HG03196 (cell line): ENCODE measurements around the gene IL20.
"Not testable (repeated sequence)": the region's sequence is repeated elsewhere in the genome, so short reads cannot be mapped to it uniquely, and the experiment has no call there.

Experiments used
- ATAC-seq: cut with Tn5 transposase; IDR thresholded peaks from one replicate; pipeline ENCODE4 v1.9.1; 2021; ENCODE audit not compliant: unreplicated experiment

IL20 gene

GRCh38 chr1:206842854-206843253 lies 22.6 kb upstream of the IL20 start:
- no peak for ATAC-seq

GRCh38 chr1:206843626-206844025 lies 21.8 kb upstream of the IL20 start:
- ATAC-seq: no peak

GRCh38 chr1:206846487-206846886 lies 18.9 kb upstream of the IL20 start:
- ATAC-seq: no peak

DNA sequence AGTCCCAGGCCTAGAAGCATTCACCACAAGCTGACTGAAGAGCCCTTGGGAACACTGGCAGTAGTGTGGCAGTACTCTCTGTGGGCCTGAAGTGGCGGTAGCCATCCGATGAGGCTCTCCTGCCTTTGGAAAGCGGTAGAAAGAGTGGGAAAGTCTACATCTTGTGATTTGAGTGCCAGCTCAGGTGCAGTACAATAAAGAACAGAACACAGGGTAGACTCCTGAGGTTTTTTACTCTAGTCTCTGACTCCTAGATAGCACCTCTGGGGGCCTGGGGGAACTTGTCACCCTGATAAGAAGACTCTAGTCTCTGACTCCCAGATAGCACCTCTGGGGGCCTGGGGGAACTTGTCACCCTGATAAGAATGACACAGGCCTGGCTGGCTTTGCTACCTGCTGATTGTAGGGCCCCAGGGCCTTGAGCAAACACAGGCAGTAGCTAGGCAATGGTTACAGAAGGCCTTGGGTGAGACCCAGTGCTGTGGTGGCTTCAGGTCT lies 18.0 kb upstream of the IL20 start:
- ATAC-seq: no peak

DNA sequence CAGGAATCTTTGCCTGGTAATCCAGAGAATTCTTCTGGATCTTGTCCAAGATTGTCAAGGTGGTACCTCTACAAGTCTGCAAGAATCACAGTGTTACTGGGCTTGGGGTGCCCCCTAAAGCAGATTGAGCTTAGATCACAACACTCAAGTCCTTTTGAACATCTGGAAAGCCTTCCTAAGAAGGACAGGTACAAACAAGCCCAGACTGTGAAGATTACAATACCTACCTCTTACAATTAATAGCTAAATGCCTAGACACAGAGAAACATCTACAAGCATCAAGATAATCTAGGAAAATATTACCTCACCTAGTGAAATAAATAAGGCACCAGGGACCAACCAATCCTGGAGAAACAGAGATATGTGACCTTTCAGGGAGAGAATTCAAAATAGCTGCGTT lies 17.5 kb upstream of the IL20 start:
- ATAC-seq: no peak

DNA sequence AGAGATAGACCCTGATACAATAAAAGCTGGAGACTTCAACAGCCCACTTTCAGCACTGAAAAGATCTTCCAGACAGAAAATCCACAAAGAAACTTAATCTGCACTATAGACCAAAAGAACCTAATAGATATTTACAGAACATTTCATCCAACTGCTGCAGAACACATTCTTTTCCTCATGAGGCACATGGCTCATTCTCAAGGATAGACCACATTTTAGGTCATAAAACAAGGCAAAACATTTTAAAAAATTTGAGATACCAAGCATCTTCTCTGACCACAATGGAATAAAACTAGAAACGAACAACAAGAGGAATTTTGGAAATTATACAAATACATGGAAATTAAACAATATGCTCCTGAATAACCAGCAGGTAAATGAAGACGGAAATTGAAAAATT lies 15.0 kb upstream of the IL20 start:
- ATAC-seq: no peak

DNA sequence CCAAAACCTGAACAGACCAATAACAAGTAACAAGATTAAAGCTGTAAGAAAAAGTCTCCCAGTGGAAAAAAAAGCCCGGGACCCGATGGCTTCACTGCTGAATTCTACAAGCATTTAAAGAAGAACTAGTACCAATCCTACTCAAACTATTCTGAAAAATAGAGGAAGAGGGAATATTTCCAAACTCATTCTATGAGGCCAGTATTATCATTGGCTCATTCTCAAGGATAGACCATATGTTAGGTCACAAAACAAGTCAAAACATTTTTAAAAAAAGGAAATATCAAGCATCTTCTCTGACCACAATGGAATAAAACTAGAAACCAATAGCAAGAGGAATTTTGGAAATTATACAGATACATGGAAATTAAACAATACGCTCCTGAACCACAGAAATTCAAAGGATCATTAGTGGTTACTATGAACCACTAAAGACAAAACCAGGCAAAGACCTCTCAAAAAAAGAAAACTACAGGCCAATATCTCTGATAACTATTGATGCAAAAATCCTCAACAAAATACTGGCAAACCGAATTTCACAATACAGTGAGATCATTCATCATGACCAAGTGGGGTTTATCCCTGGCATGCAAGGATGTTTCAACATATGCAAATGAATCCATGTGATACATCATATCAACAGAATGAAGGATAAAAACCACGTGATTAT lies 13.9 kb upstream of the IL20 start:
- no peak for ATAC-seq

DNA sequence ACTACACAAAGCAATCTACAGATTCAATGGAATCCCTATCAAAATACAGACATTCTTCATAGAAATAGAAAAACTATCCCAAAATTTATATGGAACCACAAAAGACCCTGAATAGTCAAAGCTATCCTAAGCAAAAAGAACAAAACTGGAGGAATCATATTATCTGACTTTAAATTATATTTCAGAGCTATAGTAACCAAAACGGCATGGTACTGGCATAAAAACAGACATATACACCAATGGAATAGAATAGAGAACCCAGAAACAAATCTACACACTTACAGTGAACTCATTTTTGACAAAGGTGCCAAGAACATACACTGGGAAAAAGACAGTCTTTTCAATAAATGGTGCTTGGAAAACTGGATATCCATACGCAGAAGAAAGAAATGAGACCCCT lies 12.8 kb upstream of the IL20 start:
- ATAC-seq: not testable (repeated sequence)

- ATAC-seq: not testable (repeated sequence)
Measured at GRCh38 chr1:206853696-206854095, 11.7 kb upstream of the IL20 start.

GRCh38 chr1:206854401-206855129 lies 10.9 kb upstream of the IL20 start:
- ATAC-seq: no peak

GRCh38 chr1:206855859-206856258 lies 9.6 kb upstream of the IL20 start:
- no peak for ATAC-seq

GRCh38 chr1:206856674-206857464 lies 8.6 kb upstream of the IL20 start:
- ATAC-seq: no peak

- no peak for ATAC-seq
Measured at GRCh38 chr1:206859082-206859521, 6.3 kb upstream of the IL20 start.

DNA sequence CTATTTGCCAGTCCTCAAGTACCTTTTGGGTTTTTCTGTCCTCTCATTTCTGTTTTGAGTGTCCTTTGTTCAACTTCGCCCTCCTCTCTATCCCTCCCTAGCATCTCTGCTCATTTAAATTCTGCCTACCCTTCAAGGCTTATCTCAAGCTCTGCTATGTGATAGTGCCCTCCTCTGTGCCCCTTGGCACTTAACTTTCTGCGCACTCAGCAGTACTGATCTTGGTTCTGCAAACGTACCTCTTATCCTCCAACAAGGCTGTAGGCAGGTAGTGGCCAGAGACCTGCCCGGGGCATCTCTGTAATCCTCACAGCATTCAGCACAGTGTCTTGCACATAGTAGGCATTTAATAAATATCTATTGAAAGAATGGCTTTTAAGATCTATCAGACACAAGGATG lies 5.3 kb upstream of the IL20 start:
- ATAC-seq: no peak

DNA sequence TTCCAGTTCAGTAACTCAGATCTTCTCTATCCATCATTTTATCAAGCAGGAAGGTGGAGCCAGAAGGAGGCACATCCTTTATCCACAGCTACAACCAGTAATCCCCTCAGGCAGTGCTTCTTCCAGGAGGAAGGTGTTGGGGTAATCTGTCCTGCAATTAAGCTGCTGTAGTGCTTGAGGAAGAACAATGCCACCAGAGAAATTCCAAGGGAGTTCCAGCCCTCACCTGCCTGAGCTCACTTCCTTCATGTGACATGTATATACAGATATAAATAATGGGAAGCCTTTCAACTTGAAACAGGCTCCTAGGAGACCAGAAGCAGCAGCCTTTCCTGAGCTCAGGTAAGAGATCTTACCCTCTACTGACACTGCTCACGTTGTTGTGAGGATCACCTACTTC lies 2.2 kb upstream of the IL20 start:
- ATAC-seq: no peak

DNA sequence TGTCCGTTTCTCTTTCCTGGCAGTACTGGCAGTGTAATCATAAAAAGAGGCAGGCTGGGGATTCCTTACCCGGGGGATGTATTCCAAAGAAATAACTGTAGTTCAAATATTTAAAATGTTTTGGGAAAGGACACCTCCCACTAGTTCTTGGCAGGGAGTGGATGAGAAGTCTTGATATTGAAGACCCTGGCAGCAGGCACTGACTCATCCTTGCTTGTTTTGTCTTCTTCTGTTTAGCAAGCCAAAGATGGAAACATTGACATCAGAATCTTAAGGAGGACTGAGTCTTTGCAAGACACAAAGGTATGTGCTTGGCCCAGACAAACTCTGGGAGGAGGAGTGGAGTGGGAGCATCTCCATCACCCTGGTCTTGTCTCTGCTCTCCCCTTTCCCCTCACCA lies 639 bp downstream of the IL20 start:
- no peak for ATAC-seq

DNA sequence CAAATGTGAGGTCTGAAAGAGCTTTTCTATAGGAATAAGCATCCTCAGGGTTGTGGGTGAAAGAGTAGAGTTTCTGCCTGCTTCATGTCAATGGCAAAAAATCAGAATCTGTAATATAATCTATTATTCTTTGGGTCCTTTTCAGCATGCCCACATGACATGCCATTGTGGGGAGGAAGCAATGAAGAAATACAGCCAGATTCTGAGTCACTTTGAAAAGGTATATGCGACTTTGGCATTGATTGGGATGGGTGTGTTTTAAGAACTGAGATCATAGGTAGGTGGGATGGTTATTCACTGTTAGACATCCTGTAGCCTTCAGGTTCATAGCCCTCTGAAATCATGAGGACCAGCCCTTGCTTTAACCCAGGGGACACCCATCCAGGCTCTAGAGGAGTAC lies 1.8 kb downstream of the IL20 start:
- ATAC-seq: no peak

- ATAC-seq: no peak
Measured at GRCh38 chr1:206867716-206868115, 2.3 kb downstream of the IL20 start.

DNA sequence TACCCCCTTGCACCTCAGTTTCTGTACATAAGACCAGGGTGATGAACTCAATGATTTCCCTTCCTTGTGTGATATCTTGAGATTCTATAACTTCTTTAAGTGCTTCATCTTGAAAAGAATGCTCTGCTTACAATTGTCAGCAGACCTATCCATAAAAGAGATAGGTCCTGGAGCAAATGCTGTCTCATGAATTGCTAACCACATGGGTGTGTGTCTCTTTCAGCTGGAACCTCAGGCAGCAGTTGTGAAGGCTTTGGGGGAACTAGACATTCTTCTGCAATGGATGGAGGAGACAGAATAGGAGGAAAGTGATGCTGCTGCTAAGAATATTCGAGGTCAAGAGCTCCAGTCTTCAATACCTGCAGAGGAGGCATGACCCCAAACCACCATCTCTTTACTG lies 2.8 kb downstream of the IL20 start:
- ATAC-seq: no peak

- no peak for ATAC-seq
Measured at GRCh38 chr1:206872139-206872538, 6.7 kb downstream of the IL20 start.

DNA sequence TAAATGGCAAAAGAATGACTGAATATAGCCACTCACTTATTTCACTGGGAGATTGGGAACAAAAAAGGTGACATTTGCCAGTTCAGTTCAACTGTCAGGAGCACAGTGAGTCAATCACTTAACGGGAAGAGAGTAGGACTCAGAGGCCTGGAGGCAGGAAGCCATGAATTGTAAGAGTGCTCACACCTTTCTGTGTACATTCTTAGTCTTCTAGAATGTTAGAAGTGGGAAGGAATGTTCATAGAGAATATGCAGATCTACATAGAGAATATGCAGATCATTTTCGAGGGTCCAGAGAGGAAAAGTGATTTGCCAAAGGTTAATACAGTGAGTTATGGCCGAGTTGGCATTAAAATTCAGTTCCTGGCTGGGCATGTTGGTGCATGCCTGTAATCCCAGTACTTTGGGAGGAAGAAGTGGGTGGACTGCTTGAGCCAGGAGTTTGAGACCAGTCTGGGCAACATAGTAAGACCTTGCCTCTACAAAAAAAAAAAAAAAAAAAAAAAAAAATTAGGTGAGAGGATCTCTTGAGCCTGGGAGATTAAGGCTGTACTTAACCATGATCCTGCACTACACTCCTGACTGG lies 8.3 kb downstream of the IL20 start:
- no peak for ATAC-seq
